K562 (cell line): ENCODE measurements around the gene ECSIT. TPM values are rescaled to one million over a fixed set of nuclear protein-coding genes. Genes with fewer than 3 reads are reported as not detected.

Experiments used
- DPF2 ChIP-seq: fragments of 450-650 bp; IDR thresholded peaks from 2 replicates; pipeline ENCODE4 v1.6.1; 2016
- ERF ChIP-seq: fragments of 450-650 bp; formaldehyde crosslinking; IDR thresholded peaks from 2 replicates; pipeline ENCODE4 v1.4.0; 2020; ENCODE audit warnings: mild to moderate bottlenecking, mixed read lengths
- HDAC1 ChIP-seq, 2 experiments: fragments of 450-650 bp; IDR thresholded peaks; 2 replicates each; pipeline ENCODE4 v1.6.1; 2016 to 2017; ENCODE audit warnings: inconsistent platforms in 1 of 2, mild to moderate bottlenecking in 1 of 2, moderate library complexity in 1 of 2
- HNRNPUL1 ChIP-seq: fragments of 200-400 bp; formaldehyde crosslinking; IDR thresholded peaks from 2 replicates; pipeline ENCODE4 v1.6.1; 2017; ENCODE audit warnings: low read length
- KLF13 ChIP-seq: fragments of 450-650 bp; IDR thresholded peaks from 2 replicates; pipeline ENCODE4 v1.6.1; 2016; ENCODE audit warnings: missing genetic modification characterization, low read depth, mild to moderate bottlenecking, missing compliant biosample characterization, moderate library complexity, borderline replicate concordance
- KLF16 ChIP-seq: IDR thresholded peaks from 2 replicates; pipeline ENCODE4 v1.6.1; 2016; ENCODE audit warnings: antibody characterized with exemption
- POLR2AphosphoS5 ChIP-seq: IDR thresholded peaks from 2 replicates; pipeline ENCODE4 v1.6.1; 2011; ENCODE audit warnings: mild to moderate bottlenecking, low read depth, low read length, moderate library complexity; ENCODE audit not compliant: control insufficient read depth, insufficient read depth
- SIN3A ChIP-seq, 2 experiments: fragments of 150-350 bp in 1 of 2; IDR thresholded peaks; 2 replicates each; pipeline ENCODE4 v1.6.1; 2011 to 2016; ENCODE audit warnings: borderline replicate concordance in 2 of 2, low read depth in 2 of 2, low read length in 2 of 2, mild to moderate bottlenecking in 2 of 2, moderate library complexity in 2 of 2; ENCODE audit not compliant: control insufficient read depth in 1 of 2
- SMARCA4 ChIP-seq: fragments of 450-650 bp; IDR thresholded peaks from 2 replicates; pipeline ENCODE4 v1.6.1; 2016
- TAF1 ChIP-seq: IDR thresholded peaks from 2 replicates; pipeline ENCODE4 v1.6.1; 2011; ENCODE audit warnings: mild to moderate bottlenecking, low read length, moderate library complexity; ENCODE audit not compliant: insufficient read depth, control insufficient read depth, severe bottlenecking; ENCODE audit errors: extremely low read depth
- TAF7 ChIP-seq: fragments of 450-650 bp; IDR thresholded peaks from 2 replicates; pipeline ENCODE4 v1.6.1; 2016; ENCODE audit warnings: missing genetic modification characterization, missing compliant biosample characterization
- THRAP3 ChIP-seq: fragments of 450-650 bp; IDR thresholded peaks from 2 replicates; pipeline ENCODE4 v1.6.1; 2016; ENCODE audit warnings: mild to moderate bottlenecking, inconsistent platforms, borderline replicate concordance
- TOE1 ChIP-seq, 2 experiments: fragments of 450-650 bp in 1 of 2; sonication (generic) in 1 of 2; formaldehyde crosslinking in 1 of 2; IDR thresholded peaks; 2 replicates each; pipeline versions ENCODE4 v1.7.1 to v1.8.0; 2016 to 2022; ENCODE audit warnings: borderline replicate concordance in 2 of 2, mild to moderate bottlenecking in 2 of 2, antibody characterized with exemption in 1 of 2, inconsistent platforms in 1 of 2, low read depth in 1 of 2, missing genetic modification reagents in 1 of 2, moderate library complexity in 1 of 2
- ZNF12 ChIP-seq: sonication (generic); formaldehyde crosslinking; IDR thresholded peaks from 2 replicates; pipeline ENCODE4 v1.4.0; 2020; ENCODE audit warnings: mild to moderate bottlenecking, missing genetic modification reagents
- ZNF184 ChIP-seq: sonication (generic); formaldehyde crosslinking; IDR thresholded peaks from 2 replicates; pipeline ENCODE4 v1.5.0; 2020; ENCODE audit warnings: missing genetic modification reagents
- ZNF444 ChIP-seq: fragments of 250-450 bp; sonication (Bioruptor Pico); IDR thresholded peaks from 2 replicates; pipeline ENCODE4 v1.4.0; 2020; ENCODE audit warnings: mild to moderate bottlenecking, moderate library complexity
- ZNF740 ChIP-seq, 3 experiments: fragments of 200-800 bp in 1 of 3; sonication (Bioruptor generic) in 1 of 3; sonication (generic) in 1 of 3; formaldehyde crosslinking in 1 of 3; IDR thresholded peaks; 2 replicates each; pipeline versions ENCODE4 v1.6.1 to v1.8.0; 2016 to 2022; ENCODE audit warnings: mild to moderate bottlenecking in 2 of 3, missing compliant biosample characterization in 2 of 3, missing genetic modification characterization in 2 of 3, missing genetic modification reagents in 1 of 3
- polyA plus RNA-seq, 8 experiments: library from polyadenylated mRNA; depleted of rRNA in 4 of 8; stranded (reverse) in 5 of 8; unstranded in 3 of 8; fragments of >200 nt; fragmentation: Nextera tagmentation in 2 of 8; fragmentation: Illumina TruSeq in 1 of 8; extraction: Ambion mirVana in 2 of 8; extraction: Trizol in 1 of 8; gene quantifications; 2 replicates each; pipeline versions ENCODE4 v1.2.1 to v1.2.3, GENCODE V29; 2011 to 2014; ENCODE audit warnings: inconsistent platforms in 1 of 8, missing spikeins in 1 of 8
- total RNA-seq, 7 experiments: library from RNA; depleted of rRNA in 6 of 7; stranded (reverse); fragments of >200 nt in 6 of 7; fragmentation: Illumina TruSeq in 2 of 7; extraction: Trizol in 2 of 7; gene quantifications; 2 replicates each; pipeline versions ENCODE4 v1.2.1 to v1.2.3, GENCODE V29; 2011 to 2021; ENCODE audit warnings: low replicate concordance in 1 of 7
- TF ChIP-seq, protein P1 (sequence below): fragments of 450-650 bp; IDR thresholded peaks from 2 replicates; pipeline ENCODE4 v1.6.1; 2018; ENCODE audit not compliant: partially characterized antibody
- TF ChIP-seq, protein P2 (sequence below): fragments of 250-450 bp; sonication (Bioruptor Pico); IDR thresholded peaks from 2 replicates; pipeline ENCODE4 v1.5.0; 2020; ENCODE audit warnings: mild to moderate bottlenecking
- TF ChIP-seq, protein P3 (sequence below): sonication (generic); IDR thresholded peaks from 2 replicates; pipeline ENCODE4 v1.6.1; 2016

ECSIT gene
- total and polyA plus RNA-seq, 9 of the 15 experiments (the other 6 are each of a cell fraction or from before 2014, with no cell fraction given): 1.1 to 82.5 (median 43.9) TPM

DNA sequence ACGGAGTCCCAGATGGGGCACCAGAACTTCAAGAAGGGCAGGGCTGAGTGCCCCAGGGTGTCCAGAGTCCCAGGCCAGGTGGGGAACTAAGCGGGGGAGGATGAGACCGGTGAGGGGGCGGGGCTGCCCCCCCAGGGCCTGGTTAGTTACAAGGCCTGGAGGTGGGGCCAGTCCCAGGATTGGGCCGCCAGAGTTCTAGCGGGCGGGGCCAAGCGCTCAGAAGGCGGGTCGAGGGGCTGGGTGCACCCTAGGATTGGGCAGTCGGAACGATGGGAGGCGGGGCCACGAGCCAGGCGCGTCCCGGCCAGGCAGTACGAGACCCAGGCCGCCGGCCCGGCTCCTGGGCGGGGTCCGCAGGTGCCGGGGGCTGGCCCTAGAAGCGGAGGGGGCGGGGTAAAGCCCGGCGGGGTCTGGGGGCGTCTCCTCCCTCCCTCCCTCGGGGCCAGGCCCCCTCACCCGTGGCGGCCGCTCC, 23.9 kb downstream of the ECSIT start (continued):
- TF ChIP-seq SIN3A (IDR thresholded peaks at IDR 0.05; ENCODE audit: borderline replicate concordance in 2 of 2, control insufficient read depth in 1 of 2, low read depth in 2 of 2, low read length in 2 of 2): 0 out of 4 replicates have a peak, but pooled peaks of 1 of the 2 experiments have one; percentile 6
- TF ChIP-seq ZNF740 (CRISPR knock-in tag; IDR thresholded peaks at IDR 0.05): peak; percentile 93
- TF ChIP-seq ZNF740 (tag; IDR thresholded peaks at IDR 0.05): no peak; a peak in 2 of 4 replicates
- TF ChIP-seq, protein P1, sequence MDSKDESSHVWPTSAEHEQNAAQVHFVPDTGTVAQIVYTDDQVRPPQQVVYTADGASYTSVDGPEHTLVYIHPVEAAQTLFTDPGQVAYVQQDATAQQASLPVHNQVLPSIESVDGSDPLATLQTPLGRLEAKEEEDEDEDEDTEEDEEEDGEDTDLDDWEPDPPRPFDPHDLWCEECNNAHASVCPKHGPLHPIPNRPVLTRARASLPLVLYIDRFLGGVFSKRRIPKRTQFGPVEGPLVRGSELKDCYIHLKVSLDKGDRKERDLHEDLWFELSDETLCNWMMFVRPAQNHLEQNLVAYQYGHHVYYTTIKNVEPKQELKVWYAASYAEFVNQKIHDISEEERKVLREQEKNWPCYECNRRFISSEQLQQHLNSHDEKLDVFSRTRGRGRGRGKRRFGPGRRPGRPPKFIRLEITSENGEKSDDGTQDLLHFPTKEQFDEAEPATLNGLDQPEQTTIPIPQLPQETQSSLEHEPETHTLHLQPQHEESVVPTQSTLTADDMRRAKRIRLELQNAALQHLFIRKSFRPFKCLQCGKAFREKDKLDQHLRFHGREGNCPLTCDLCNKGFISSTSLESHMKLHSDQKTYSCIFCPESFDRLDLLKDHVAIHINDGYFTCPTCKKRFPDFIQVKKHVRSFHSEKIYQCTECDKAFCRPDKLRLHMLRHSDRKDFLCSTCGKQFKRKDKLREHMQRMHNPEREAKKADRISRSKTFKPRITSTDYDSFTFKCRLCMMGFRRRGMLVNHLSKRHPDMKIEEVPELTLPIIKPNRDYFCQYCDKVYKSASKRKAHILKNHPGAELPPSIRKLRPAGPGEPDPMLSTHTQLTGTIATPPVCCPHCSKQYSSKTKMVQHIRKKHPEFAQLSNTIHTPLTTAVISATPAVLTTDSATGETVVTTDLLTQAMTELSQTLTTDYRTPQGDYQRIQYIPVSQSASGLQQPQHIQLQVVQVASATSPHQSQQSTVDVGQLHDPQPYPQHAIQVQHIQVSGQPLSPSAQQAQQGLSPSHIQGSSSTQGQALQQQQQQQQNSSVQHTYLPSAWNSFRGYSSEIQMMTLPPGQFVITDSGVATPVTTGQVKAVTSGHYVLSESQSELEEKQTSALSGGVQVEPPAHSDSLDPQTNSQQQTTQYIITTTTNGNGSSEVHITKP: peak; percentile 67
- TF ChIP-seq TAF7 (tag): no peak
- TF ChIP-seq, protein P2, sequence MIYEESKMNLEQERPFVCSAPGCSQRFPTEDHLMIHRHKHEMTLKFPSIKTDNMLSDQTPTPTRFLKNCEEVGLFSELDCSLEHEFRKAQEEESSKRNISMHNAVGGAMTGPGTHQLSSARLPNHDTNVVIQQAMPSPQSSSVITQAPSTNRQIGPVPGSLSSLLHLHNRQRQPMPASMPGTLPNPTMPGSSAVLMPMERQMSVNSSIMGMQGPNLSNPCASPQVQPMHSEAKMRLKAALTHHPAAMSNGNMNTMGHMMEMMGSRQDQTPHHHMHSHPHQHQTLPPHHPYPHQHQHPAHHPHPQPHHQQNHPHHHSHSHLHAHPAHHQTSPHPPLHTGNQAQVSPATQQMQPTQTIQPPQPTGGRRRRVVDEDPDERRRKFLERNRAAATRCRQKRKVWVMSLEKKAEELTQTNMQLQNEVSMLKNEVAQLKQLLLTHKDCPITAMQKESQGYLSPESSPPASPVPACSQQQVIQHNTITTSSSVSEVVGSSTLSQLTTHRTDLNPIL (CRISPR knock-in tag): no peak
- no peak for TF ChIP-seq THRAP3
- TF ChIP-seq, protein P3, sequence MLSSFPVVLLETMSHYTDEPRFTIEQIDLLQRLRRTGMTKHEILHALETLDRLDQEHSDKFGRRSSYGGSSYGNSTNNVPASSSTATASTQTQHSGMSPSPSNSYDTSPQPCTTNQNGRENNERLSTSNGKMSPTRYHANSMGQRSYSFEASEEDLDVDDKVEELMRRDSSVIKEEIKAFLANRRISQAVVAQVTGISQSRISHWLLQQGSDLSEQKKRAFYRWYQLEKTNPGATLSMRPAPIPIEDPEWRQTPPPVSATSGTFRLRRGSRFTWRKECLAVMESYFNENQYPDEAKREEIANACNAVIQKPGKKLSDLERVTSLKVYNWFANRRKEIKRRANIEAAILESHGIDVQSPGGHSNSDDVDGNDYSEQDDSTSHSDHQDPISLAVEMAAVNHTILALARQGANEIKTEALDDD: peak; percentile 67; the same call in 1 of the 2 replicates
- no peak for TF ChIP-seq ERF (CRISPR knock-in tag)
- 0 out of 2 replicates have a peak, but pooled peaks have one; percentile 44 for TF ChIP-seq DPF2
- TF ChIP-seq ZNF444 (CRISPR knock-in tag): no peak
- no peak for TF ChIP-seq SMARCA4
- peak; percentile 51; the same call in 1 of the 2 replicates for TF ChIP-seq TOE1 (IDR thresholded peaks at IDR 0.05; ENCODE audit: borderline replicate concordance)
- no peak for TF ChIP-seq TOE1 (CRISPR knock-in tag; IDR thresholded peaks at IDR 0.05; ENCODE audit: borderline replicate concordance, low read depth)
- TF ChIP-seq HNRNPUL1: no peak
- TF ChIP-seq TAF1: peak; percentile 14
- TF ChIP-seq ZNF12 (CRISPR knock-in tag): 0 out of 2 replicates have a peak, but pooled peaks have one; percentile 1
- peak; percentile 69; the same call in 1 of the 2 replicates for TF ChIP-seq KLF16
- no peak for TF ChIP-seq ZNF184 (CRISPR knock-in tag)
- TF ChIP-seq KLF13 (tag): peak; percentile 69
- TF ChIP-seq HDAC1 (IDR thresholded peaks at IDR 0.05): 0 out of 4 replicates have a peak, but pooled peaks of 1 of the 2 experiments have one; percentile 12
- peak; percentile 14; the same call in 1 of the 2 replicates for TF ChIP-seq POLR2AphosphoS5
